PC-9 (cell line): ENCODE data around the gene HYDIN.

ENCODE experiments used
- CTCF ChIP-seq: fragments of 200-600 bp; sonication (generic); conservative IDR thresholded peaks from 2 replicates; pipeline ENCODE4 v1.6.1; 2017; ENCODE audit warnings: mixed run types, antibody characterized with exemption, mild to moderate bottlenecking, moderate library complexity
- EZH2 ChIP-seq: fragments of 200-600 bp; sonication (generic); IDR thresholded peaks from 2 replicates; pipeline ENCODE4 v1.8.0; 2017; ENCODE audit warnings: antibody characterized with exemption, low read depth

GRCh38 chr16:71218306-71218963 is 12.1 kb downstream of the HYDIN start:
- TF ChIP-seq CTCF (no peak), EZH2 (no peak)
